ENCODE data around the gene UTS2B.

UTS2B gene

GRCh38 chr3:191327526-191327925, 2.8 kb downstream of the UTS2B start:
- Histone ChIP-seq H2AFZ (ENCODE audit: low read depth, low read length) (no peak overlapping the region), H3K14ac (ENCODE audit: low read length in 2 of 2) (no peak overlapping the region), H2BK12ac (ENCODE audit: low read length in 2 of 2) (no peak overlapping the region), H3K4ac (ENCODE audit: low read depth in 1 of 2, low read length in 2 of 2) (no peak overlapping the region), H3K4me1 (ENCODE audit: control insufficient read depth, insufficient read depth, low read depth, low read length) (no peaks in the 10 kb centered on the region), H2AK5ac (ENCODE audit: low read length, severe bottlenecking) (peak overlapping the region; percentile 44), H3K4me2 (ENCODE audit: low read length, poor library complexity, severe bottlenecking) (no peak overlapping the region), H3K27me3 (ENCODE audit: control insufficient read depth in 1 of 2, insufficient read depth in 1 of 2, low read length in 2 of 2) (no peaks in the 10 kb centered on the region), H3K18ac (ENCODE audit: low read depth in 1 of 2, low read length in 2 of 2) (no peak overlapping the region), H2BK120ac (ENCODE audit: low read depth, low read length) (no peak overlapping the region), H3K9me3 (ENCODE audit: control insufficient read depth, low read length) (no peaks in the 10 kb centered on the region), H3K9ac (ENCODE audit: low read length) (no peak overlapping the region), H4K8ac (ENCODE audit: low read length) (no peak overlapping the region), H3K79me1 (replicated peaks; ENCODE audit: low read length, poor library complexity, severe bottlenecking) (no peaks in the 10 kb centered on the region), H3K4me3 (ENCODE audit: insufficient read depth in 1 of 2, low read depth in 1 of 2, low read length in 2 of 2) (no peak overlapping the region), H4K91ac (ENCODE audit: low read length) (no peak overlapping the region), H3K23ac (ENCODE audit: low read length in 2 of 2) (no peak overlapping the region), H3K36me3 (ENCODE audit: control insufficient read depth in 1 of 2, insufficient read depth in 2 of 2, low read depth in 1 of 2, low read length in 2 of 2) (no peaks in the 10 kb centered on the region), H3K27ac (ENCODE audit: low read length, poor library complexity, severe bottlenecking) (no peak overlapping the region), H2BK15ac (ENCODE audit: low read depth, poor library complexity, severe bottlenecking) (no peak overlapping the region), H2BK5ac (ENCODE audit: low read depth, low read length, poor library complexity, severe bottlenecking) (no peak overlapping the region)
- no peak for DNase-seq
- no CpG with 5 or more reads among the region's 2 CpGs for WGBS

DNA sequence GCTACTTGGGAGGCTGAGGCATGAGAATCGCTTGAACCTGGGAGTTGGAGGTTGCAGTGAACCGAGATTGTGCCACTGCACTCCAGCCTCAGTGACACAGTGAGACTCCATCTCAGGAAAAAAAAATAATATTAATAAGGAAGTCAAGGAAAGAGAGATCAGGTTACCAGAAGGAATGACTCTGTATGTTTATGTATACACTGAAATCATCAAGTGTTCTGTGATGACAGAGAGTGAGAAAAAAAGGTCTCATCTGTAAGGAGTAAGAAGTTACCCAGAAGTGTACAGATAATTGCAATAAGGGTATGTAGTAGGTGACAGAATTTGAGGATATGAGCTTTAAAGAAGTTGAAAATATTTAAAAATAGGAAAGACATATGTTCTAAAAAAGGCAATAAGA, 5.4 kb downstream of the UTS2B start:
- H3K4me1 ChIP-seq (ENCODE audit: control insufficient read depth, insufficient read depth, low read depth, low read length), result no peaks in the 10 kb centered on the region
- no peak overlapping the region for H3K4me2 ChIP-seq (ENCODE audit: low read length, poor library complexity, severe bottlenecking)
- H3K4ac ChIP-seq (ENCODE audit: low read depth in 1 of 2, low read length in 2 of 2), result no peak overlapping the region
- H2BK12ac ChIP-seq (ENCODE audit: low read length in 2 of 2), result no peak overlapping the region
- no peak overlapping the region for H4K8ac ChIP-seq (ENCODE audit: low read length)
- no peak overlapping the region for H3K9ac ChIP-seq (ENCODE audit: low read length)
- H3K18ac ChIP-seq (ENCODE audit: low read depth in 1 of 2, low read length in 2 of 2), result no peak overlapping the region
- H3K27me3 ChIP-seq (ENCODE audit: control insufficient read depth in 1 of 2, insufficient read depth in 1 of 2, low read length in 2 of 2), result no peaks in the 10 kb centered on the region
- H4K91ac ChIP-seq (ENCODE audit: low read length), result no peak overlapping the region
- no peak overlapping the region for H2BK15ac ChIP-seq (ENCODE audit: low read depth, poor library complexity, severe bottlenecking)
- no peak overlapping the region for H2AK5ac ChIP-seq (ENCODE audit: low read length, severe bottlenecking)
- H2BK5ac ChIP-seq (ENCODE audit: low read depth, low read length, poor library complexity, severe bottlenecking), result no peak overlapping the region
- 71% methylated on average over 2 of the region's 2 CpGs for WGBS
- H2BK120ac ChIP-seq (ENCODE audit: low read depth, low read length), result no peak overlapping the region
- no peaks in the 10 kb centered on the region for H3K36me3 ChIP-seq (ENCODE audit: control insufficient read depth in 1 of 2, insufficient read depth in 2 of 2, low read depth in 1 of 2, low read length in 2 of 2)
- DNase-seq, result no peak
- H2AFZ ChIP-seq (ENCODE audit: low read depth, low read length), result no peak overlapping the region
- H3K27ac ChIP-seq (ENCODE audit: low read length, poor library complexity, severe bottlenecking), result no peak overlapping the region
- no peaks in the 10 kb centered on the region for H3K79me1 ChIP-seq (replicated peaks; ENCODE audit: low read length, poor library complexity, severe bottlenecking)
- no peak overlapping the region for H3K14ac ChIP-seq (ENCODE audit: low read length in 2 of 2)
- no peak overlapping the region for H3K23ac ChIP-seq (ENCODE audit: low read length in 2 of 2)
- no peaks in the 10 kb centered on the region for H3K9me3 ChIP-seq (ENCODE audit: control insufficient read depth, low read length)
- H3K4me3 ChIP-seq (ENCODE audit: insufficient read depth in 1 of 2, low read depth in 1 of 2, low read length in 2 of 2), result no peak overlapping the region

GRCh38 chr3:191321019-191321767, 9.1 kb downstream of the UTS2B start:
- no peak overlapping the region for H2BK15ac ChIP-seq (ENCODE audit: low read depth, poor library complexity, severe bottlenecking)
- no peak overlapping the region for H2BK120ac ChIP-seq (ENCODE audit: low read depth, low read length)
- no peak overlapping the region for H4K8ac ChIP-seq (ENCODE audit: low read length)
- H3K4ac ChIP-seq (ENCODE audit: low read depth in 1 of 2, low read length in 2 of 2), result no peak overlapping the region
- H3K9ac ChIP-seq (ENCODE audit: low read length), result no peak overlapping the region
- no peaks in the 10 kb centered on the region for H3K36me3 ChIP-seq (ENCODE audit: control insufficient read depth in 1 of 2, insufficient read depth in 2 of 2, low read depth in 1 of 2, low read length in 2 of 2)
- H3K4me2 ChIP-seq (ENCODE audit: low read length, poor library complexity, severe bottlenecking), result no peak overlapping the region
- H3K4me1 ChIP-seq (ENCODE audit: control insufficient read depth, insufficient read depth, low read depth, low read length), result no peaks in the 10 kb centered on the region
- no peak overlapping the region for H2BK5ac ChIP-seq (ENCODE audit: low read depth, low read length, poor library complexity, severe bottlenecking)
- no peaks in the 10 kb centered on the region for H3K9me3 ChIP-seq (ENCODE audit: control insufficient read depth, low read length)
- no peak overlapping the region for H3K14ac ChIP-seq (ENCODE audit: low read length in 2 of 2)
- H4K91ac ChIP-seq (ENCODE audit: low read length), result no peak overlapping the region
- no peak overlapping the region for H2AK5ac ChIP-seq (ENCODE audit: low read length, severe bottlenecking)
- no peak for DNase-seq
- H3K18ac ChIP-seq (ENCODE audit: low read depth in 1 of 2, low read length in 2 of 2), result no peak overlapping the region
- no peak overlapping the region for H3K23ac ChIP-seq (ENCODE audit: low read length in 2 of 2)
- no peak overlapping the region for H2AFZ ChIP-seq (ENCODE audit: low read depth, low read length)
- no peak overlapping the region for H3K27ac ChIP-seq (ENCODE audit: low read length, poor library complexity, severe bottlenecking)
- H3K4me3 ChIP-seq (ENCODE audit: insufficient read depth in 1 of 2, low read depth in 1 of 2, low read length in 2 of 2), result no peak overlapping the region
- H3K27me3 ChIP-seq (ENCODE audit: control insufficient read depth in 1 of 2, insufficient read depth in 1 of 2, low read length in 2 of 2), result no peaks in the 10 kb centered on the region
- H3K79me1 ChIP-seq (replicated peaks; ENCODE audit: low read length, poor library complexity, severe bottlenecking), result no peaks in the 10 kb centered on the region
- 100% methylated on average over 2 of the region's 4 CpGs for WGBS
- H2BK12ac ChIP-seq (ENCODE audit: low read length in 2 of 2), result no peak overlapping the region

DNA sequence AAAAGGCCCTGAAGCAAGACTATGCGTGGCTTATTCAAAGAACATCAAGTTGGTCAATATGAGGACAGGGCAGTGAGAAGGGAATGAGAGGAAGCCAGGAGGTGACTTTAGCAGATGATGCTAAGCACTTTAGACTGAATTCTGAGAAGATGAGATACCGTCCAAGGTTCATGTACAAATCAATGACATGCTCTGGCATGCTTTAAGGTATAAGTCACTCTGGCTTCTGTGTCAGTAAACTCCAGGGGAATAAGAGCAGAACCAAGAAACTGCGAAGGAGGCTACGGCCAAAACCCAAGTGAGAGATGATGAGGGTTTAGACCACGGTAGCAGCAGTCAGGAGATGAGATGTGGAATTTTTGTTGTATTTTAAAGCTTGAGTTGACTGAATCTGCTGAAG, 10.0 kb downstream of the UTS2B start:
- Histone ChIP-seq H3K4me1 (ENCODE audit: control insufficient read depth, insufficient read depth, low read depth, low read length) (no peaks in the 10 kb centered on the region), H3K9ac (ENCODE audit: low read length) (no peak overlapping the region)

More for the DNA sequence above, 10.0 kb downstream of the UTS2B start:
- Histone ChIP-seq H3K23ac (ENCODE audit: low read length in 2 of 2) (no peak overlapping the region), H2BK12ac (ENCODE audit: low read length in 2 of 2) (no peak overlapping the region), H4K8ac (ENCODE audit: low read length) (no peak overlapping the region), H2BK5ac (ENCODE audit: low read depth, low read length, poor library complexity, severe bottlenecking) (no peak overlapping the region), H3K4me2 (ENCODE audit: low read length, poor library complexity, severe bottlenecking) (no peak overlapping the region), H2AK5ac (ENCODE audit: low read length, severe bottlenecking) (no peak overlapping the region), H2BK15ac (ENCODE audit: low read depth, poor library complexity, severe bottlenecking) (no peak overlapping the region), H3K9me3 (ENCODE audit: control insufficient read depth, low read length) (no peaks in the 10 kb centered on the region), H3K4ac (ENCODE audit: low read depth in 1 of 2, low read length in 2 of 2) (no peak overlapping the region), H3K36me3 (ENCODE audit: control insufficient read depth in 1 of 2, insufficient read depth in 2 of 2, low read depth in 1 of 2, low read length in 2 of 2) (no peaks in the 10 kb centered on the region), H3K27me3 (ENCODE audit: control insufficient read depth in 1 of 2, insufficient read depth in 1 of 2, low read length in 2 of 2) (no peaks in the 10 kb centered on the region), H3K27ac (ENCODE audit: low read length, poor library complexity, severe bottlenecking) (no peak overlapping the region), H3K4me3 (ENCODE audit: insufficient read depth in 1 of 2, low read depth in 1 of 2, low read length in 2 of 2) (no peak overlapping the region), H4K91ac (ENCODE audit: low read length) (no peak overlapping the region), H2BK120ac (ENCODE audit: low read depth, low read length) (no peak overlapping the region), H2AFZ (ENCODE audit: low read depth, low read length) (no peak overlapping the region), H3K14ac (ENCODE audit: low read length in 2 of 2) (no peak overlapping the region), H3K79me1 (replicated peaks; ENCODE audit: low read length, poor library complexity, severe bottlenecking) (no peaks in the 10 kb centered on the region), H3K18ac (ENCODE audit: low read depth in 1 of 2, low read length in 2 of 2) (no peak overlapping the region)
- WGBS, result 67% methylated on average over 5 of the region's 5 CpGs
- no peak for DNase-seq

Data from mesenchymal stem cell (in vitro differentiated cells and primary cell).